ENCODE measurements around the gene NCBP3.
A peak's percentile ranks its signal among the peaks of the same experiment; 100 is the strongest.

Gene NCBP3

DNA sequence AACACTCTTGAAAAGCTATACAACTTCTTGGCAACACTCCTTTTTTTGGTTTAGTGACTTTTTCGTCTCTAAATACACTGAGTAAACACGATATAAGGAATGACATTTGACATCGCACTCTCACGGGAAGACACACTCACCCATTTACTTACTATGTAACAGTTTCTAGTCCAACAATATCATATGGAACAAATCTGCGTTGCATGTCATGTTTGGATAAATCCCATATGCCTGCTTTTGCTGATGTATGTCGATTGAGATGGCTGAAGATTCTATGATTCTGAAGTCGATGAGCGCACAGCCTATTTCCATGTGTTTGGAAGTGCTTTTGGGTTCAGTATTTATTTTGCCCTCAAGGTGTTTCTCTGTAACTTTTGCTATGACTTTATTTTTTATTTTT lies 63.3 kb downstream of the NCBP3 start:
- DNase-seq = no peak

DNA sequence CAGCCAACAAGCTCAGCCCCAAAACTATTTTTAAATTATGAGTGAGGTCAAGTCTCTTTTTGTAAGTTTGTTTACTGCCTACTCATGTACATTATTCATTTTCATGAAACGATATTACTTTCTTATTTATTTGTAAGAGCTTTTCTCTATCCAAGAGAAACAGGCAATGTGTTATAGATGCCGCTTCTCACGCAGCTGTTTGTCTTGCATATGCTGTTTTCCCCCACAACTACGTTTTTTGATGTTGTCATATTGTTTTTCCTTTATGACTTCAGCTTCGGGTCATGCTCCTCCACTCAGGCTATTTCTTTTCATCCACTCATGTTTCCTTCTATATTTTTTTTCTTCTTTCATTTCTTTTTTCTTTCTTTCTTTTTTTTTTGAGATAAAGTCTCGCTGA lies 65.1 kb downstream of the NCBP3 start:
- no peak for DNase-seq

DNA sequence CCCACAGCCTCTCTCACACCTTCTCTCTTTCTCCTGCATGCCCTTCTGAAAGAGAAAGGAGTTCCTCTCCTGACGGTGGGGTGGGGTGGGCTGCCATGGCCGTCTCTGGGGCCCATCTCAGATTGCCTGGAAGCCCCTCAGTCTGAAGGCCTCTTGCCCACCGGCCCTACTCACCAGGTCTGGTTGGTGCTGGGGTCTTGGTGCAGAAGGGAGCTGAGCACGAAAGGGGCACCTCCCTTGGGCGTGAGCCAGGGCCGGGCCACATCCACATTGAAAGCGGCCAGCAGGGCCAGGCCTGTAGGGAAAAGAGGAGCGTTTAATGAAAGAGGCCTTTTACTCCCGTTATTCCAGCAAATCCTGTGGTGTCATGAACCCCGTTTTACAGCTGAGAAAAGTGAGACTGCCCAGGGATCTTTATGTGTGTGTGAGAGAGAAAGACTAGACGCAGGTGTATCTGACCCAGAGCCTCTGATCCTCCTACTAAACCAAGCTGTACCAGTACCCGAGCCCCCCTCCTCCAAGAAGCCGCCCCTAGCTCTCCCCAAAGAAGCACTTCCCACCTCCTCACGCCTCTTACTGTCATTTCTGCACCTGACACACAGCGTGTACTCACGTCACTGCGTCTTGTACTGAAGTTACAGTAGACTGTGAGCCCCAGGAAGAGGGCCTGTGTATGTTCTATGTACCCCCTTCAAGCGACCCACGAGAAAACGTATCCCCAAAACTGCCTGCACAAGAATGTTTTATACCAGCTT lies 68.5 kb downstream of the NCBP3 start:
- DNase-seq = no peak

DNA sequence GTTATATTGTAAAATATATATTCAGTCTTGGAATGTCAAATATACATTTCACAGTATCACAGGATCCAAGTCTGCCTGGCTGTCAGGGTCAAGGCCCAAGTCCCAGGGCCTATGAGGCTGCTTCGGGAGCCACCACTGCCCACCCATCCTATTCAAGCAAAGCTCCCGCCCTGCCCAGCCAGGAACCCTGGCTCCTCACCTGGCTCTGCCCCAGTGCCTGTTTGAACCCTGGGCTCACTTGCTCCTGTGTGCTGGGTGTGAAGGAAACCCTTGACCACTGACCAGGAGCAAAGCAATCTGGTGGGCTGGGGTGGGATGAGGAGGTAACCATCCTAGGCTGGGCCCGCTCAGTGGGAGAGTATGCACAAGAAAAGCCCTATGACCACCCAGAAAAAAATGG lies 72.1 kb downstream of the NCBP3 start:
- DNase-seq = no peak

DNA sequence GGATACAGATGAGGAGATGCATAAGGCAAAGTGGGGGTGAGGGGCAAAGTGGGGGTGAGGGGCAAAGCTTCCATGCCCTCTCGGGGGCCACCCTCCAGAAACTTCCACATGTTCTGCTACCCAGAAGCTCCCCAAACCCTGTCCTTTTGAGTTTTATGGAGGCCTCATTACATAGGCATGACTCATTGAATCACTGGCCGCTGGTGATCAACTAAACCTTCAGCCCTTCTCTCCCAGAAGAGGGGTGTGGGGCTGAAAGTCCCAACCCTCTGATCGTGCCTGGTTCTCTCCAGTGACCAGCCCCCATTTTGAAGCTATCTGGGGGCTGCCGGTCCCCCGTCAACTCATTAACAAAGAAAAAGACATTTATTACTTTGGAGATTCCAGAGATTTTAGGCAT lies 72.5 kb downstream of the NCBP3 start:
- peak; percentile 77 for DNase-seq

DNA sequence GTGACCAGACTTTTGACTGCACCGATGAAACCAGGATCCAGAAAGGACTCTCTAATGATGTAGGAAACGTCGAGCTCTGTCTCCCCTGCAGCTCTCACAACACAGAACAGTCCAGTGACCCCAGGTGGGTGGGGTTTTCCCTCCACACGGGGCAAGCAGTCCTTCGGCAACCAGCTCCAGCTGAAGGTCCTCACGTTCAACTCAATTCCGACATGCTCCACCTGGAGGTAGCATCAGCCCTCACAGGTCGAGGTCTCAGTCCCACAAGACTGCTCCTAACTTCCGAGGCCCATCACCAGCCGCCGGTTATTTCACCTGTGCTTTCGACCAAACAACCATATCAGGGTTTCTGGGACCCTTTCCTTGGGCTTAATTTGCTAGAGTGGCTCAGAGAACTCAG lies 73.3 kb downstream of the NCBP3 start:
- no peak for DNase-seq

DNA sequence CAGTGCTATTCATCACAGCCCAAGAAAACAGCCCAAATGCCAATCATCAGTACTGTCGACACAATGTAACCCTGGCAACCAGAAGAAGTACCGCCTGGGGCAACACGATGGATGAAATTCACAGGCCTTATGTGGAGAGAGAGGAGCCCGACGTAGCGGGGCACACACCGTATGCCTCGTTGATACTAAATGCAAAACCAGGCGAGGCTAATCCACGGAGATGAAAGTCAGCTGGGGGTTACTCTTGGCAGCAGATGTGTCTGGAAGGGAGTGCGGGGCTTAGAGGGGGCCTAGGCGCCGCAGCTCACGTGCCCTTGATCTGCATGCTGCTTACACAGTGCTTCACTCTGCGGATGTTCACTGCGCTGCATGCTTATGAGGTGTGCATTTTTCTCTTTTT lies 74.9 kb downstream of the NCBP3 start:
- no peak for DNase-seq

DNA sequence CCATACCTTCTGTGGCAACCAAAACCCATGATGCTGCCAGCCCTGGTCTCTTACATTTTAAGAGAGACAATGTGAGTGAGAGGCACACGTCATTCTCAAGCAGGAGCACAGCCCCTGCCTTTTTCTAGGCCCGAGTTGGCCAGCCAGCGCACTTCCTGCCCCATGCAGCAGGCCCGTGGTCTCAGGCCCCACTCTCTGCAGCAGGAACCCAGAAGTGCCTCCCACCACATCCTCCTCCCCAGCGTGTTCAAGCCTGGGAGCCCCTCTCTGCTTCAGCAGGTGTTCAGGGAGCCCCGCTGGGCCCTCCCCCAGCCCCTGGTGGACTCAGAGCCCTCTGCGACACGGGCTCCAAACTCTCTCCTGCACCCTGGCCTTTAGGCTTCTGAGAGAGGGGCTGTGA lies 75.6 kb downstream of the NCBP3 start:
- no peak for DNase-seq

DNA sequence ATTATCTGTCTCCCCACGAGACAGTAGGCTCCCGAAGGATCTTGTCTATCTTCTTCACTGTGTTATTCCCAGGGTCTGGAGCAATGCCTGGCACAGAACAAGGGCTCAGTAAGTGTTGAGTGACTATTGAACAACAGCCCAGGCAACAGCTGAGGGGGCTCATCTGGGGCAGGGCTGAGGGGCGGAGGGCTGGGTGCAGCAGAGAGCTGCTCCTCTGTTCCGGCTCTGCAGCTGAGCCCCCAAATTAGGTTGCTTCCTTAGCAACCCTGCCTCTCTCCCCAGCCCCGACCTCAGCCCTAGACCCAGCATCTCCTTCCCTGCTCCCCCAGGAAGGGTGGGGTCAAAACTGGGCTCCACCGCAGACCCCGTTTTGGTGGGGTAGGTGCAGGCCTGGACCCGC lies 77.3 kb downstream of the NCBP3 start:
- DNase-seq = no peak

DNA sequence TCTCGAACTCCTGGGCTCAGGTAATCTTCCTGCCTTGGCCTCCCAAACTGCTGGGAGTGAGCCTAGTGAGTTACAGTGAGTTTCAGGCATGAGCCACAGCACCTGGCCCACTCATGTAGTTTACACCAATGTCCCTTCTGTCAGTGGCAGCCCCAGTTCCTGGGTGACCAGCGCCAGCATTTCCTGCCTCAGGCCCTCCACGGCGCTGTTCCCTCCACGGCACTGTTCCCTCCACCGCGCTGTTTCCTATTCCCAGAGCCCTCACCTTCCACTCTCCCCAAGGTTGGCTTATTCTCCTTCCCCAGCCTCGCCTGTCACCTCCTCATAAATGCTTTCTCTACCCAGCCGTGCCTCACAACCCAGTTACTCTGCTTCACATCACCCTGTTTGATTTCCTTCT lies 77.7 kb downstream of the NCBP3 start:
- DNase-seq = no peak

DNA sequence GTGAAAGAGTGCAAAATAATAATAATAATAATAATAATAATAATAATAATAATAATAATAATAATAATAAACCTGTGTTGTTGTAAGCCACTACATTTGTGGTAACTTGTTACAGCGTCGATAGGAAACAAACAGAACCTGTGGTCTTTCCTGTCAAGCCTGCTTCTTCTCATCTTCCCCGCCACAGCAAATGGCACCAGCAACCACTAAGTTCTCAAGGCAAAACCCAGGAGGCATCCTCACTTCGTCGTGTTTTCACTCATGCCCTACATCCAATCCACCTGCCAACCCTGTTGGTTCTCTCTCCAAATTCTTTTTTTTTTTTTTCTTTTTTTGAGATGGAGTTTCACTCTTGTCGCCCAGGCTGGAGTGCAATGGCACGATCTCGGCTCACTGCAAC lies 79.3 kb downstream of the NCBP3 start:
- no peak for DNase-seq

DNA sequence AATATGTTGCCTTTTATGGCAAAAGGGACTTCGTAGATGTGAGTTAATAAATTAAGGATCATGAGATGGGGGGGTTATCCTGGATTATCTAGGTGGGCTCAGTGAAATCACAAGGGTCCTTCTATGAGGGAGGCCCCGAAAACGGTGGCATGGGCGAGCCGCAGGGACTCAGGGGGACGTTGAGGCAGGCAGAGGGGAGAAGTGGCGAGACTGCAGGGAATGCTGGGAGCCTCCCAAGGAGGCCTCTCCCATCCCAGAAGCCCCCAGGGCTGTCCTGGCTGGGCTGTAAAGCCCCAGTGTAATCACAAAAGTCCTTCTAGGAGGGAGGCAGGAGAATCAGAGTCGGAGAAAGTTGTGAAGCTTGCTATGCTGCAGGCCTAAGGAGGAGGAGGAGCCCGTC lies 80.1 kb downstream of the NCBP3 start:
- DNase-seq = no peak

DNA sequence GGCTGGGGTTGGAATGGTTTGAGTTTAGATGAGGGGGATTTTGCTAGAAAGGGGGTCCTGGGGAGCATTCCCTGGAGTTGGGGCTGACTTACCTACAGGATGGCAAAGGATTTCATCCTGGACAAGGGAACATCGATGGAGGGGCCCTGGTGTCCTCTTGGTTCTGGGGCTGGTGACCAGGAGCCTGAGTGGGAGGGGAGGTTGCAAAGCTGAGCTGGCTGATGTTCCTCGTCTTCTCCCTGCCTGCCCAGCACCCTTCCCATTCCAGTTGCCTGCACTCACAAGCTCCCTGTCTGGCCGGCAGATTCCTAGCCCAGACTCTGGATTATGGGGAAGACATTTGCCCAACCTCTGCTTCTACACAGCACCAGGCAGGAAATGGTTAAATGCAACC lies 82.3 kb downstream of the NCBP3 start:
- no peak for DNase-seq

DNA sequence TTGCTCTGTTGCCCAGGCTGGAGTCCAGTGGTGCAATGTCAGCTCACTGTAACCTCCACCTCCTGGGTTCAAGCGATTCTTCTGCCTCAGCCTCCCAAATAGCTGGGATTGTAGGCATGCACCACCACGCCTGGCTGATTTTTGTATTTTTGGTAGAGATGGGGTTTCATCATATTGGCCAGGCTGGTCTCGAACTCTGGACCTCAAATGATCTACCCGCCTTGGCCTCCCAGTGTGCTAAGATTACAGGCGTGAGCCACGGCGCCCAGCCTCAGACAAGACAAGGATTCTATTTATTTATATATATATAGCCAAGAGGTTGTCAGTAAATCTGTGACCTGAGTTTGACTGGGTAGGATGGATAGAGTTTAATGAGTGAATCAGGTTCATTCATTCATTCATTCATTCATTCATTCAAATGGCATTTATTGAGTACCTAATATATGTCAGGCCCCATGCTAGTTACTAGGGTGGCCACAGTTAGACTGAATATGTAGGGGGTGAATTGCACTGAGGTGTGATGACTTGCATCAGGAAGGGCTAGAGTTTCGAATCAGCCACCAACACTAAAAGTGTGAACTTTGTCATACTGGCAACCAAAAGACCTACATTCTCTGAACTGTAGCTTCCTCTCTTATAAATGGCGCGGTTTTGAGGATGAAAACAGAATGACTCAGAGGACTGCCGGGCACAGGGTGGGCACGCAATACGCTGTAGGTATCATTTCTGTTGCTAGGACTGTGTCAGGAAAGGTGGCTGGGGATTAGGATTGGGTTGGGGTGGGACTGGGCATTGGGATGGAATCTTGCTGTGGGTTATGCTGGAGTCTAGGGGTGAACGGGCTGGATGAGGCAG lies 82.9 kb downstream of the NCBP3 start:
- no peak for DNase-seq

DNA sequence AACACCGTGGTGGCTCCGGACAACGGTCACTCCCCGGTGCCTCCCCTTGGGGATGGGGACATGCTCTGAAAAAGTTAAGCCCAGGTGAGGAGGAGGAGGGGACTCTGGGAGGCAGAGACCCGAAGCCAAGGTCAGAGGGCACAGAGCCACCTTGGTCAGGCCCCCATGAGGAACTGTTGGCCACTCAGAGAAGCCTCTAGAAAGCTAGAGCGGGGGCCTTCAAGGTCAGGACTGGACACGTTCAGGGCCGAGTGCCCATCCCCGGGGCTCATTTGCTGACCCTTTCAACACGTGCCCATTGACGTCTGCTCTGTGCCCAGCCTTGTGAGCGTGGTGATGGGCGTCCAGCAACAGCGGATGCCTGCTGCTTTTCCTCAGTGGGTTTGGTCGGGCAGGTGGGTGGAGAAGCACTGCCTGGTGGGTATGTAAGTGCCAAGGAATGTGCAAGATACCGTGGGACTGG lies 84.1 kb downstream of the NCBP3 start:
- no peak for DNase-seq

DNA sequence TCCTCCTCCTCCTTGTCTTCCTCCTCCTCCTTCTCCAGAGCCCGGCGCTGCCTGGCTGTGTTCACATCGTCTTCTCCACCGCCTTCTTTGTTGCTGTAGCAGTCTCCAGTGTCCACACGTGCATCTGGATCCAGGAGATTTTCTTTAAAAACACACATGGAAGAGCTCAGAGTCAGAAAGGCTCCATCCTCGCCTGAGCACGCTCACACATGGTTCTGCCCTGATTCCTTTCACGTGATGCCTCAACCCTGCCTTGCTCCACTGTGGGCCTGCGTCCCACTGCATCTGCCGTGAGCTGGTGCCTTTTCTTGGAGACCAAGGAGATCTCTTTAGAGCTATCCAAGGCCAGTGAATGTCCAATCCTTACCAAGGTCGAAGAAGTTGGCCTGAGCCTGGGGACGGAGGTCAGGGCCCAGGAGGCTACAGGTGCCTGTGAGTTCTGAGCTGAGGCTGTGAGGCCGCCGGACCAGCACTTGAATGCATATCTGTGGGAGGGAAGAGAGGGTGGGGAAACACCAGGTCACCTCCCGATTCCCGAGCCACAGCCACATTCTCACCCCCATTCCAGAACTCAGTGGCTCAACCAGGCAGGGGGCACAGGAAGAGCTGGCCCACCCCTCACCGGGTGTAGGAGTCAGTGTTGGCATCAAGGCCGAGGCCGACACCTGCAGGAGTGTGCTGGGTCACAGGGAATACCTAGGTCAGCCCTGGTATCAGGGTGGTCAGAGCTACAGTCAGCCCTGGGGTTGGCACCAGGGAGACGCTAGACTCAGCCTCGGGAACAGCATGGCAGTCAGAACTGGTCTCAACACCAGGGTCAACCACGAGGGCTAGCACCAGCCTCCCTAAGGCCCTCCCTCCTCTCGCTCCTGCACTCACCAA lies 84.8 kb downstream of the NCBP3 start:
- no peak for DNase-seq

DNA sequence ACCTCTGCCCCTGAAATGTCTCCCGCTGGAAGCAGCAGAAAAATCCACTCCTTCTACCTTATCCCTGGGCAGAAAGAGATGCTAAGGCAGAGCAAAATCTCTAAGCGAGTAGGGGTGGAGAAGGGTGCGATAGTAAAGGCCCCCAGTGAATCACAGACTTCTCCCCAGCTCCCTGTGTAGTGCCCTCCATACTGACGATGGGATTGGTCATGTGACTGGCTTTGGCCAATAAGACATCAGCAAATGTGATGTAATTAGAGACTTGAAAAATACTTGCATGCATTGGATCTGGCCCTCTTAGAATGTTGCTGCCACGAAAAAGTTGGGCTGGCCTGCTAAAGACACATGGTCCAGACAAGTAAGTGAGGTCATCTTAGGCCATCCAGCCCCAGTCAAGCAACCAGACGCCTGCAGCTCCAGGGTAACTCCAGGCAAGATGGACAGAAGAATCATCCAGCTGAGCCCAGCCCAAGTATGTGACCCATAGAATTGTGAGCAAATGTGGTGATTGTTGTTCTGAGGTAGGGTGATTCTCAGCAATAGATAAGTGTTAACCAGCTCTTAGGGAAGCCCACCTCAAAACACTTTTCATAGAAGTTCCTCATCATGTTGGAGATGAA lies 86.3 kb downstream of the NCBP3 start:
- DNase-seq = no peak

DNA sequence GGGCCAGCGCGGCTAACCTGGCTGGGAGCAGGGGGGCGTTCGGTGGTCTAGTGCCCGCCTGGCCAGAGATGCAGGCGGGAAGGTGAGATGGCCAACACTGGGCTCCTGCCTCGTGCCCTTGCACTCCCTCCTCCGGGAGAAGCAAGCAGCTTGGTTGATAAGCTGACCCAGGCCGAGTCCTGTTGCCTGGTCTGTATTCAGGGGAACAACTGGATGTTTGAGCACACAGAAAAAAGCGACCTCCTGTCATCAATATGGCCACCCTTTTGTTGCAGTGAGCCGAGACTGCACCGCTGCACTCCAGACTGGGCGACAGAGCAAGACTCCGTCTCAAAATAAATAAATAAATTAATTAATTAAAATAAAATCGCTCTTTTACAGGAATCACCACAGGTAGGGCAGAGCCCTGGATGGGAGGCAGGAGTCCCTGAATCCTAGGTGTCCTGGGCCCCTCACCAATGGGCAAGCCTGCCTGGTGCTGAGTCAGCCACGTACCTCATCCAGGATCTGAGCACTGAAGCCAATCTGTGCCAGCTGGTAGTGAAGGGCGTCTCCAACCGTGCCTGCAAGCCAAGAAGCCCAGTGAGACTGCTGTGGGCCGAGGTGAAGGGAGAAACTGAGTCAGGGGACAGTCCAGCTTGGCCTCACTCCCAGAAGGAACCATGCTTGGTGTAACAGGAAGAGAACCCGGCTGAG lies 90.6 kb downstream of the NCBP3 start:
- DNase-seq = no peak

DNA sequence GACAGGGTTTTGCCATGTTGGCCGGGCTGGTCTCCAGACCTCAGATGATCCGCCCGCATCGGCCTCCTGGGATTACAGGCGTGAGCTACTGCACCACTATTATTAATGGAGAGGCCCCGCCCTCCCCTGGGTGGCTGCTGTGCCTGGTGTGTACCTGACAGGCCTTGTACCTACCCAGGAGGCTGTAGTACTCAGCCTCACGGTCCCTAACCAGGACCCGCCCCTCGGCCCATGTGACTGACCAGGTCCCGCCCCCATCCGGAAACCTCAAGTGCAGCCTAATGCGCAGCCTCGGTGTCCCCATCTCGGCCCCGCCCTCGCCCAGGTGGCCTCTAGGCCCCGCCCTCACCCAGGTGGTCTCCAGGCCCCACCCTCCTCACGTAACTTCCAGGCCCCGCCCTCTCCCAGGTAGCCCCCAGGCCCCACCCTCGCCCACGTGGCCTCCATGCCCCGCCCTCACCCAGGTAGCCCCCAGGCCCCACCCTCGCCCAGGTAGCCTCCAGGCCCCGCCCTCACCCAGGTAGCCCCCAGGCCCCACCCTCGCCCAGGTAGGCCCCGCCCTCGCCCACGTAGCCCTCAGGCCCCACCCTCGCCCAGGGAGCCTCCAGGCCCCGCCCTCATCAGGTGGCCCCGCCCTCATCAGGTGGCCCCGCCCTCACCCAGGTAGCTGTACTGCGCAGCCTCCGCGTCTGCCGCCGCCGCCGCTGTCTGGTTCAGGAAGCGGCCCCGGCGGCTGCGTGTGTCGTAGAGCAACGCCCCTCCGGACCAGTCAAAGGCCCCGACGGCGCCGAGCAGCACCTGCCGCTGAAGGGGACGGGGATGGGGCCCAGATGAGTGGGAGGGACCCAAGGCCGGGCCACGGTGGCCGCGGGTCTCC lies 91.3 kb downstream of the NCBP3 start:
- no peak for DNase-seq

DNA sequence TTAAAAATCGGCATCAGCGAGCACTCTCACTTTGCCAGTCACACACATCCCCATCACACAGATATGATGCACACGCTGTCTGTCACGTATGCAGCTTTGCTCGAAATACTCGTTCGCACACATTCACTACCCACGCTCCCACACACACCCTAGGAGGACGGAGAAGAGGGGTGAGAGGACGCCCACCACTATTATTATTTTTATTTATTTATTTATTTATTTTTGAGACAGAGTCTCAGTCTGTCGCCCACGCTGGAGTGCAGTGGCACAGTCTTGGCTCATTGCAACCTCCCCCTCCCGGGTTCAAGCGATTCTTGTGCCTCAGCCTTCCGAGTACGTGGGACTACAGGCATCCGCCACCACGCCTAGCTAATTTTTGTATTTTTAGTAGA lies 92.0 kb downstream of the NCBP3 start:
- DNase-seq = no peak

DNA sequence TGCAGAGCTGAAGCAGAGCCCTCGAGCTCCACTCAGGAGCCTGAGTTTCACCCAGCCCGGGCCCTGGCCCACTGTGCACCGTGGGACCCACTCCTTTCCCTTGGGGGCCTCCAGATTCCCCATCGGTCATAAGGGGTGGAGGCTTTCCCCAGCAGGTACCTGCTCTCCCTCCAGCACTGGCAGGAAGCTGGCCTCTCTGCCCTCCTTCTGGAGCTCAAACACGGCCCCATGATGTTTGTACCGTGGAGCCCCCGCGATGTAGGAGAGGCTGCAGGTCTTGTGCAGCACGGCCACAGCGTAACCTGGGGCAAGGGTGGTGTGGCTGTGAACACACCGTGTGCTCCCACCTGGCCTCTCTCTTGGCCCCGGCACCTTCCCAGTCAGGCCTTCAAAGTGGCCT lies 92.4 kb downstream of the NCBP3 start:
- no peak for DNase-seq
